Islet of Langerhans (tissue), 1 donor: ENCODE data around the gene TC2N.
A peak's percentile ranks its signal among the peaks of the same experiment; 100 is the strongest.
"Not testable (repeated sequence)": the region's sequence is repeated elsewhere in the genome, so short reads cannot be mapped to it uniquely, and the experiment has no call there.

Experiments used
- FAIRE-seq: peaks from one replicate; lab custom pipeline; 2011; peaks lifted over from hg19 to GRCh38; lab: Jason Lieb, UNC

Gene TC2N

GRCh38 chr14:91869556-91869955, 2.2 kb upstream of the TC2N start:
- FAIRE-seq: no peak

- FAIRE-seq: no peak
Observed at GRCh38 chr14:91866511-91867295, 633 bp downstream of the TC2N start.

GRCh38 chr14:91866061-91866460, 1.3 kb downstream of the TC2N start:
- FAIRE-seq: no peak

- FAIRE-seq: no peak
Observed at GRCh38 chr14:91862417-91862816, 4.9 kb downstream of the TC2N start.

- FAIRE-seq: no peak
Observed at GRCh38 chr14:91861091-91861490, 6.2 kb downstream of the TC2N start.

GRCh38 chr14:91860238-91860637, 7.1 kb downstream of the TC2N start:
- no peak for FAIRE-seq

GRCh38 chr14:91858536-91859275, 8.6 kb downstream of the TC2N start:
- peak; percentile 96 for FAIRE-seq

GRCh38 chr14:91857614-91858013, 9.7 kb downstream of the TC2N start:
- no peak for FAIRE-seq

GRCh38 chr14:91854327-91854934, 12.9 kb downstream of the TC2N start:
- FAIRE-seq: no peak

GRCh38 chr14:91851563-91851962, 15.8 kb downstream of the TC2N start:
- FAIRE-seq: no peak

GRCh38 chr14:91848504-91849001, 18.8 kb downstream of the TC2N start:
- no peak for FAIRE-seq

GRCh38 chr14:91847693-91848092, 19.6 kb downstream of the TC2N start:
- FAIRE-seq: no peak

- FAIRE-seq: no peak
Observed at GRCh38 chr14:91845652-91846051, 21.7 kb downstream of the TC2N start.

GRCh38 chr14:91845056-91845455, 22.3 kb downstream of the TC2N start:
- FAIRE-seq: not testable (repeated sequence)

- no peak for FAIRE-seq
Observed at GRCh38 chr14:91844029-91844428, 23.3 kb downstream of the TC2N start.

GRCh38 chr14:91843437-91843836, 23.9 kb downstream of the TC2N start:
- no peak for FAIRE-seq

- FAIRE-seq: no peak
Observed at GRCh38 chr14:91841065-91841464, 26.3 kb downstream of the TC2N start.

GRCh38 chr14:91839749-91840148, 27.6 kb downstream of the TC2N start:
- no peak for FAIRE-seq

GRCh38 chr14:91837076-91837475, 30.3 kb downstream of the TC2N start:
- FAIRE-seq: no peak

- no peak for FAIRE-seq
Observed at GRCh38 chr14:91835920-91836843, 31.2 kb downstream of the TC2N start.

- no peak for FAIRE-seq
Observed at GRCh38 chr14:91835197-91835919, 32.0 kb downstream of the TC2N start.
